HEK293 (cell line): ENCODE measurements around the gene DENND5A.

Experiments
- PRDM2 ChIP-seq: fragments of 450-650 bp; formaldehyde crosslinking; IDR thresholded peaks from 2 replicates; pipeline ENCODE4 v1.5.1; 2016; ENCODE audit warnings: missing biosample characterization, missing genetic modification characterization, borderline replicate concordance
- REST ChIP-seq: fragments of 450-650 bp; formaldehyde crosslinking; IDR thresholded peaks from 2 replicates; pipeline ENCODE4 v1.5.1; 2016; ENCODE audit warnings: missing biosample characterization, missing genetic modification characterization
- ZNF302 ChIP-seq: fragments of 450-650 bp; formaldehyde crosslinking; IDR thresholded peaks from 2 replicates; pipeline ENCODE4 v1.5.1; 2016; ENCODE audit warnings: missing biosample characterization, missing genetic modification characterization, low read depth
- TF ChIP-seq, protein P1 (sequence below): fragments of 450-650 bp; formaldehyde crosslinking; IDR thresholded peaks from 2 replicates; pipeline ENCODE4 v1.5.1; 2016; ENCODE audit warnings: missing biosample characterization, missing genetic modification characterization
- TF ChIP-seq, protein P2 (sequence below): fragments of 450-650 bp; formaldehyde crosslinking; IDR thresholded peaks from 2 replicates; pipeline ENCODE4 v1.5.0; 2017; ENCODE audit warnings: missing biosample characterization, missing genetic modification characterization, borderline replicate concordance
- TF ChIP-seq, protein P3 (sequence below): fragments of 450-650 bp; IDR thresholded peaks from 2 replicates; pipeline ENCODE4 v1.5.1; 2018; ENCODE audit warnings: missing biosample characterization, mild to moderate bottlenecking, missing genetic modification characterization
- TF ChIP-seq, protein P4 (sequence below): fragments of 450-650 bp; formaldehyde crosslinking; conservative IDR thresholded peaks from 2 replicates; pipeline ENCODE4 v1.5.1; 2016; ENCODE audit warnings: low read depth, missing biosample characterization, missing genetic modification characterization

DNA sequence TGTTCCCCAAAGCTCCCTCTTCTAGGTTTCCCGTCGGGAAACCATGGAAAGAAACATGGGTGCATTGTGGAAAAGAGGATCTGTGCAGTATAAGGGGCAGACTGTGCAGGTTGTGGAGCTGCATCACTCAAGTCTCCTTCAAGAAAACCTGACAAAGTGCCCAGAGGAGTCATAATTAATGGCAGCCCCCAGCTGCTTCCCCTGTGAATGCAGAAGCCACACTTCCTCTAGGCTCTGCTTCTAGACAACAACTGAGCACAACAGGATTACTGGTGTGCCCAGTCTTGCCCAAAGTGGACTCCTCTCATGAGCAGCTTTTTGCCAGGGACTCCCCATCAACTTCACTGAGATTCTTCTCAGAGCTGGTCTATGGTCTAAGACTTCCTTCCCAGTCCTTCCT, 131.2 kb downstream of the DENND5A start:
- TF ChIP-seq, protein P1, sequence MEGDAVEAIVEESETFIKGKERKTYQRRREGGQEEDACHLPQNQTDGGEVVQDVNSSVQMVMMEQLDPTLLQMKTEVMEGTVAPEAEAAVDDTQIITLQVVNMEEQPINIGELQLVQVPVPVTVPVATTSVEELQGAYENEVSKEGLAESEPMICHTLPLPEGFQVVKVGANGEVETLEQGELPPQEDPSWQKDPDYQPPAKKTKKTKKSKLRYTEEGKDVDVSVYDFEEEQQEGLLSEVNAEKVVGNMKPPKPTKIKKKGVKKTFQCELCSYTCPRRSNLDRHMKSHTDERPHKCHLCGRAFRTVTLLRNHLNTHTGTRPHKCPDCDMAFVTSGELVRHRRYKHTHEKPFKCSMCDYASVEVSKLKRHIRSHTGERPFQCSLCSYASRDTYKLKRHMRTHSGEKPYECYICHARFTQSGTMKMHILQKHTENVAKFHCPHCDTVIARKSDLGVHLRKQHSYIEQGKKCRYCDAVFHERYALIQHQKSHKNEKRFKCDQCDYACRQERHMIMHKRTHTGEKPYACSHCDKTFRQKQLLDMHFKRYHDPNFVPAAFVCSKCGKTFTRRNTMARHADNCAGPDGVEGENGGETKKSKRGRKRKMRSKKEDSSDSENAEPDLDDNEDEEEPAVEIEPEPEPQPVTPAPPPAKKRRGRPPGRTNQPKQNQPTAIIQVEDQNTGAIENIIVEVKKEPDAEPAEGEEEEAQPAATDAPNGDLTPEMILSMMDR (tag by site-specific recombination) = no peak
- TF ChIP-seq REST (tag by site-specific recombination) = no peak
- TF ChIP-seq, protein P2, sequence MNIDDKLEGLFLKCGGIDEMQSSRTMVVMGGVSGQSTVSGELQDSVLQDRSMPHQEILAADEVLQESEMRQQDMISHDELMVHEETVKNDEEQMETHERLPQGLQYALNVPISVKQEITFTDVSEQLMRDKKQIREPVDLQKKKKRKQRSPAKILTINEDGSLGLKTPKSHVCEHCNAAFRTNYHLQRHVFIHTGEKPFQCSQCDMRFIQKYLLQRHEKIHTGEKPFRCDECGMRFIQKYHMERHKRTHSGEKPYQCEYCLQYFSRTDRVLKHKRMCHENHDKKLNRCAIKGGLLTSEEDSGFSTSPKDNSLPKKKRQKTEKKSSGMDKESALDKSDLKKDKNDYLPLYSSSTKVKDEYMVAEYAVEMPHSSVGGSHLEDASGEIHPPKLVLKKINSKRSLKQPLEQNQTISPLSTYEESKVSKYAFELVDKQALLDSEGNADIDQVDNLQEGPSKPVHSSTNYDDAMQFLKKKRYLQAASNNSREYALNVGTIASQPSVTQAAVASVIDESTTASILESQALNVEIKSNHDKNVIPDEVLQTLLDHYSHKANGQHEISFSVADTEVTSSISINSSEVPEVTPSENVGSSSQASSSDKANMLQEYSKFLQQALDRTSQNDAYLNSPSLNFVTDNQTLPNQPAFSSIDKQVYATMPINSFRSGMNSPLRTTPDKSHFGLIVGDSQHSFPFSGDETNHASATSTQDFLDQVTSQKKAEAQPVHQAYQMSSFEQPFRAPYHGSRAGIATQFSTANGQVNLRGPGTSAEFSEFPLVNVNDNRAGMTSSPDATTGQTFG (tag by site-specific recombination) = no peak
- no peak for TF ChIP-seq ZNF302 (tag by site-specific recombination)
- no peak for TF ChIP-seq PRDM2 (tag by site-specific recombination)
- TF ChIP-seq, protein P3, sequence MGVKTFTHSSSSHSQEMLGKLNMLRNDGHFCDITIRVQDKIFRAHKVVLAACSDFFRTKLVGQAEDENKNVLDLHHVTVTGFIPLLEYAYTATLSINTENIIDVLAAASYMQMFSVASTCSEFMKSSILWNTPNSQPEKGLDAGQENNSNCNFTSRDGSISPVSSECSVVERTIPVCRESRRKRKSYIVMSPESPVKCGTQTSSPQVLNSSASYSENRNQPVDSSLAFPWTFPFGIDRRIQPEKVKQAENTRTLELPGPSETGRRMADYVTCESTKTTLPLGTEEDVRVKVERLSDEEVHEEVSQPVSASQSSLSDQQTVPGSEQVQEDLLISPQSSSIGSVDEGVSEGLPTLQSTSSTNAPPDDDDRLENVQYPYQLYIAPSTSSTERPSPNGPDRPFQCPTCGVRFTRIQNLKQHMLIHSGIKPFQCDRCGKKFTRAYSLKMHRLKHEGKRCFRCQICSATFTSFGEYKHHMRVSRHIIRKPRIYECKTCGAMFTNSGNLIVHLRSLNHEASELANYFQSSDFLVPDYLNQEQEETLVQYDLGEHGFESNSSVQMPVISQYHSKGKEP = no peak
- TF ChIP-seq, protein P4, sequence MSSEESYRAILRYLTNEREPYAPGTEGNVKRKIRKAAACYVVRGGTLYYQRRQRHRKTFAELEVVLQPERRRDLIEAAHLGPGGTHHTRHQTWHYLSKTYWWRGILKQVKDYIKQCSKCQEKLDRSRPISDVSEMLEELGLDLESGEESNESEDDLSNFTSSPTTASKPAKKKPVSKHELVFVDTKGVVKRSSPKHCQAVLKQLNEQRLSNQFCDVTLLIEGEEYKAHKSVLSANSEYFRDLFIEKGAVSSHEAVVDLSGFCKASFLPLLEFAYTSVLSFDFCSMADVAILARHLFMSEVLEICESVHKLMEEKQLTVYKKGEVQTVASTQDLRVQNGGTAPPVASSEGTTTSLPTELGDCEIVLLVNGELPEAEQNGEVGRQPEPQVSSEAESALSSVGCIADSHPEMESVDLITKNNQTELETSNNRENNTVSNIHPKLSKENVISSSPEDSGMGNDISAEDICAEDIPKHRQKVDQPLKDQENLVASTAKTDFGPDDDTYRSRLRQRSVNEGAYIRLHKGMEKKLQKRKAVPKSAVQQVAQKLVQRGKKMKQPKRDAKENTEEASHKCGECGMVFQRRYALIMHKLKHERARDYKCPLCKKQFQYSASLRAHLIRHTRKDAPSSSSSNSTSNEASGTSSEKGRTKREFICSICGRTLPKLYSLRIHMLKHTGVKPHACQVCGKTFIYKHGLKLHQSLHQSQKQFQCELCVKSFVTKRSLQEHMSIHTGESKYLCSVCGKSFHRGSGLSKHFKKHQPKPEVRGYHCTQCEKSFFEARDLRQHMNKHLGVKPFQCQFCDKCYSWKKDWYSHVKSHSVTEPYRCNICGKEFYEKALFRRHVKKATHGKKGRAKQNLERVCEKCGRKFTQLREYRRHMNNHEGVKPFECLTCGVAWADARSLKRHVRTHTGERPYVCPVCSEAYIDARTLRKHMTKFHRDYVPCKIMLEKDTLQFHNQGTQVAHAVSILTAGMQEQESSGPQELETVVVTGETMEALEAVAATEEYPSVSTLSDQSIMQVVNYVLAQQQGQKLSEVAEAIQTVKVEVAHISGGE (tag by site-specific recombination) = no peak
